HS-5 (cell line): Measurements from ENCODE around the gene DGKB.

Source experiments
- DNase-seq: peaks from one replicate; pipeline ENCODE4 v3.0.0-alpha.2; 2012; ENCODE audit warnings: low read depth

DGKB gene

DNA sequence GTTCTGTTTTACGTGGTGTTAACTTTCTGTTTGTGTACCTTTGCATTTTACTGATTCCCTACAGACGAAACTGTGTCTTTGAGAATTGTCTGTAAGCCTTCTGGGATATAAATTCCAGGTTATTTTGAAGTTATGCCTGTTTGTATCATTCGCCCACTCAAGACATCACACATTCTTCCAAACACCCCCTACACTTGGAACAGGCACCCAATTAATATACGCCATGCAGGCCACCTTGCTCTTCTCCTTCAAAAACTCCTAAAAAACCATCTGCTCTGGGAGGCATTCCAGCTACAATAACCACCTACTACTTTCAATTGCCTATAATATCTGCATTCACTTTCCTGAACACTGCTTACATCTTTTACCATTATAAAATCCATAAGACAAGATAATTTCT is 453.3 kb downstream of the DGKB start:
- no peak for DNase-seq

GRCh38 chr7:14446829-14447228 is 455.7 kb downstream of the DGKB start:
- DNase-seq = no peak

DNA sequence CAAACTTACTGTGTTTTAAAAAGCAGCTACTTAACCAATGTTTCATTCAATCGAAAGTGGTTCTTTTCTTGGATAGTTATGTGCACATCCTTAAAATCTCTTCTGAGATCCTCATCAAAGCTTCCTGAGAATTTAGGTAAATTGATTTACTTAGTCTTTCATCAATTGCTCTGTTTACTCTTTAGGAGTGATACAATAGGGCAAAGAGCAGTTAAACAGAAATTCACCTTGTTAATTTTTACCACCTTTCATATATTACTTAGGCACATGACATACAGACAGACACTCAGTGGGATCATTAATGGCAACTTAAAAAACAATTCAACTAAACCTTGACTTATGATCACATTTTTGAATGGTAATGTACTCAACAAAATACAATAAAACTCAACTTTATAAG is 456.3 kb downstream of the DGKB start:
- DNase-seq = no peak

GRCh38 chr7:14438366-14438765 is 464.2 kb downstream of the DGKB start:
- DNase-seq = no peak

- DNase-seq = no peak
Observed at GRCh38 chr7:14436878-14437277, 465.7 kb downstream of the DGKB start.

- no peak for DNase-seq
Observed at GRCh38 chr7:14432924-14433323, 469.6 kb downstream of the DGKB start.

DNA sequence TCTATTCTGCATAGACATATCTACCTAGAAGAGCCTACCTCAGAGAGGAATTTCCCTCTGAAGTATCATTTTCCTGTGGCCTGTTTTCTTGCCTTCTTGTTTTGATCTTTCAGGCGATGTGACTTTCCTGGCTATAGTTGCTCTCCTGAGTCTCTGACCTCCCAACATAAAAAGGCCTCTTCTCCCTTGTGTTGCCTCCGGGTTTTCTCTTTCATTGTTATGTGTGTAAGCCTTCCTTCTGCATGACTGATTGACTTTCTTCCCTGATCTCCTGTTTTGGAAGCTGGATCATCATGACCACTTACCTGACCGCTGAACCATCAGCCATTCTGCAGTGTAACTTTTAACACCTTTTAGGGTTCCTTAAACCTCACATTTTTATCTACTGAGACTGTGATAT is 471.6 kb downstream of the DGKB start:
- DNase-seq = no peak

DNA sequence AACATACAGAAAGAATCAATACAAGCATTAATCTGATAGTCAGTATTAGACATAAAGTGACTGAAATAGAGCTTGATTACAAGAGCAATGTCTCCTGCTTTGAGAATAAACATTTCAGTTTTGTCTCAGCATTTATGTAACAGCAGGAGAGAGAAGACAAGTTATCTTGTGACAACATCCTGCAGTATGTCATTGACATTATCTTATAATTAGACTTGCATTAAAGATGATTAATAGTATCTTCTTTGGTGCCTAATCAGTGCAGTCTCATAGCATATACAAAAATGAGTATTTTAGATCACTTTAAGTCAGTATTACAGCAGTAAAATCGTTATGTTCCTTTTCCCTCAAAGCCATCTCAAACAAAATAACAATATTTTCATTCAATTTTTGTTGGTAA is 477.0 kb downstream of the DGKB start:
- DNase-seq = no peak

DNA sequence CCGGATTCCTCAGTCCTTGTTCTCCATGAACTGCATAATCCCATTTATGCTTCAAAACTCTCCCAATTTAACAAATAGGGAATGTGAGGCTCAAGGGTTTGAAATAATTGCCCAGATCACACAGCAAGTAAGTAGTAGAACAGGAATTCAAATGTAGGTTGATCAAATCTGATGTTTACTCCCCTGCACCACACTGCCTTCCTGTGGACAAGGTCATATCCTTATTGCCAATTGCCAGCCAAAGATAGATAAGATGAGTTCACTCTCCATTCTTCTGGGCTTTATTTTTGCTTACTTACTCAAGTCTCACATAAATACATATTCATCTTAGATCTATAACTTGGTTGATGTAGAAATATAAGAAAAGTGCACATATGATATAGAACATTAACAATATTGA is 477.9 kb downstream of the DGKB start:
- no peak for DNase-seq

DNA sequence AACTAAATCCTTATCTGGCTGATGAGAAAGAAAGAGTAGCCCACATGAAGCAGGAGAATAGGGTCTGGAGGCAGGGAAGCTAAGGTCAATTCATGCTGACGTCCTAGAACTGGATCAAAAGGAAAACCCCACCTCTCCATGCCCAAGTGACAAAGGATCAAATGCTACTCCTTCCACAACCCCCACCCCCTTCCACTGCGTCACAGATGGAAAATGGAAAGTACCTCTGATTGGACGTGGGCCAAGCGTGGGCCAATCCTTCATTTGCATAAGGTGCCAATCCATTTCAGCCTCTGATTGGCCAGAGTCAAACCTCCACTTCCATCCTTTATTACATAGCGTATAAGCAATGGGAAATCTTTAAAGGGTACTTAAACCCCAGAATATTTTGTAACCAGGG is 481.8 kb downstream of the DGKB start:
- DNase-seq = no peak

DNA sequence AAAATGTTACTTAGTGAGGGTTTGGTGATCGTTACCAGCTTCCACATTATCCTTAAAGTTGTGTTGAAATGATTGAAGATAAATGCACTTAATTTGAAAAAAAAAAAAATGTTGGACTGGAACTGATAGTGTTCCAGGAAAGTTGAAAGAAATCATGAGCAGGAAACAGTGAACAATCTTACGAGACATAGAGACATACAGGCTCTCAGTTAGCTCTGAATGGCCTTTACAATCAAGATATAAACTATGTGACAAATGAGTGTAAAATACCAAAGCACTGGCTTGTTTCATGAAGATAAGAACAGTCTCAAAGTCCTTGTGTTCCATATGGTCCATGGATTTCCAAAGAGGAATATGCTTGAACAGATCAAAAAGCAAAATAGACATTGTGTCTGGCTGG is 483.0 kb downstream of the DGKB start:
- no peak for DNase-seq

DNA sequence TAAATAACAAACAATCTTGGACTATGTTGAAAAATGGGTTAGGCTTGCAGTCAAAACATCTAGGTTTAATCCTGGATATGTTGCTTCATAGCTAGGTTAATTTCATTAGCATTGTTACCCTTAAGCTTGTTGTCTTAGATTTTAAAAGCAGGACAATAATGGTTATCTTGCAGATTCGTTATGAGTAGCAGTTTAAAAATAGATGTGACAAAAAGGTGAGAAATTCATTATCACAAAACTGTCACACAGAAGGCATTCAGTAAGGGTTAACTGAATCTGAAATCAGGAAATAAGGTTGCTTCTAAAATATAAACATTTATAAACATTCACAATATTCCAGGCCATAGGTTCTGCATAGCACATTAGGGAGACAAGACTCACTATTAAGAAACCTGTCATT is 483.9 kb downstream of the DGKB start:
- DNase-seq = no peak

DNA sequence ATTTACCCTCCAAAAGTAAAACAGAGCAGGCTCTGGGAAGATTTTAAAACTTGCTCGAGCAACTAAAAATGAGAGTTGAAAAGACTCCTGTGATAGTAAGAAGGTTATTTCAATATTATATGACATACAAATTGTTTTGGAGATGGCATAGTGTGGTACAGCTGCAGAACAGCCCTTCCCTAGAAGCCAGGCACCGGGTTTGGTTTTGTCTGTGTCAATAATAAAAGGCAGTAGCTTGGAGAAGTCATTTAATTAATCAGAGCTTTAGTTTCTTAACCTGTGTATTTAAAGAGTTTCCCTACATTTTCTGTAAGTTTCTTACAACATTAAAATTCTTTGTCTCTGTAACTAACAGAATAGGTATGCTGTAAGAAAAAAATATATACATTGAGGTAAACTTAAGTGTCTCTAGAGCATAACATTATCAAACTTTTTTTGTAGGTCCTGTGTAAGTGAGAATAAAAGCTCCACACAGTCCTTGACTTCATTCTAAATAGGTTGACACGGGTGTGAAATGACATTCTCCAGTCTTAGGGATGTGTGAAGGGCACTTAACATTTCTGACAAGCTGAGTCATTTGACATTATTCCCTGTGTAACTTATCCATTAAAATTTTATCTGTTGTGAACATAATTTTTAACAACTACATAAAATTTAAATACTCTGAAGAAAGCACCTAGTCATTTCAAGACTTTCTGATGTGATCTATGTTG is 488.1 kb downstream of the DGKB start:
- no peak for DNase-seq

DNA sequence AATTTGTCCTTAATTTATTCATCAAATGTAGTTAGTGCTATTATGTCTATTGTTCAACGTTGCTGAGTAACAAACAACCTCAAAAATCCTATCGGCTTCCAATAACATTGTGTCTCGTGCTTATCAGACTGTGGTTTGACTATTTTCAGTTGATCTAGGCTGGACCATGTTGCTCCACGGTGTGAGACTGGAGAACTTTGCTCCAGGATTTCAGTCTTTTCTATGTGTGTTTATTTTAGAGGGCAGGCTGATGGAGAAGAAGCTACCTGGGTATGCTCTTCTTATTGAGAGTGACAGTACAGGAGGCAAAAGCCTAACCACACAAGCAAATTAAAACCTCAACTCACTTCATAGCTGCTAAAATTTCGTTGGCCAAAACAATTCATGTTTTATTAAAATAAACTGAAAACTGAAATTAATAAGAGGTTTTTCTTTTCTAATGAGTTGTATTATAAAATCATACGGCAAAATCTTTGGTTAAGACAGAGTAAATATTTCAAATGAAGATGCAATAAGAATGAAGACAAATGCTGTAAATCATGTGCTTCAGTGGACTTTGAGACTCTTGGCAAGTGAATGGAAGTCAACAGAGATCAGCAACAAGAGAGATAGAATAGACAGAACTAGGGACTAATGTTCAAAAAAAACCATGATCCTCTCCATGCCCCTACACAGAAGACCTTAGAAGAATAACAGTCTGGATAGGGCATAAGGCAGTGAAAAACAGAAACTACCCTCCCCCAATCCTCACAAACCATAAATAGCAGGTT is 495.1 kb downstream of the DGKB start:
- DNase-seq = no peak

GRCh38 chr7:14403587-14403986 is 499.0 kb downstream of the DGKB start:
- no peak for DNase-seq

- DNase-seq = no peak
Observed at GRCh38 chr7:14400271-14400670, 502.3 kb downstream of the DGKB start.

DNA sequence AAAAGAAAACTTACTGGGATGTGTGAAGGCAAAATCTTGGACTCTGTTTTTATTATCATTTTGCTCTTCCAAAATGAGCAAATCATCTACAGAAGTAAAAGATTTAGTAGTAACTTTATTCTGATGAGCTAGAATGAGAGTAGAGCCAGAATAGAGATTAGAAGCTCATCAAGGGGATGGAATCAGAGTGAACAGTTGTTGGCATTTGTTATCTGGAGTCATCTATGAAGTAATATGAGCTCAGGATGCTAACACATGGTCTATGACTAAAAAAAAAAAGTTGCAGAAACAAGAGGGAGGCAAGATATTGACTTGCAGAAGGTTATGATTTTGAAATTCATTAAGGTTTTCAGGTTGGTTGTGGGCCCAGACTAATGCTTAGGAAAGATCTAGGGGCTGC is 504.0 kb downstream of the DGKB start:
- no peak for DNase-seq

DNA sequence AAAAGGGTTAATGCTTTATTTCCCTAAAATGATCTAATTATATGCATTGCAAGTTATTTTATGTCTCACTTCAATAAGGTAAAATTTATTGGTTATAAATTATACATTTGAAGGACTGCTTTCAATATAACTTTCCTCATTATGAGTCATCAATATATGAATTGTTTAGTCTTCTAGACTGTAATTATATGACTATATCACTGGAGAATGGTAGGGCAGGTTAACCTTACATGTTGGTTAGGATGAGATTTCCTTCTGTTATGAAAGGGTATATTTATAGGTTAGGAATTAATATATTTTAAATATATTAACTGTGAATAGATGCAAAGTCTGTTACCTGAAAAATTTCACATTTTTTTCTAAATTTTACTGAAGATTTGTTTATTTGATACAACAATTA is 506.7 kb downstream of the DGKB start:
- DNase-seq = no peak

- no peak for DNase-seq
Observed at GRCh38 chr7:14394786-14395185, 507.8 kb downstream of the DGKB start.

DNA sequence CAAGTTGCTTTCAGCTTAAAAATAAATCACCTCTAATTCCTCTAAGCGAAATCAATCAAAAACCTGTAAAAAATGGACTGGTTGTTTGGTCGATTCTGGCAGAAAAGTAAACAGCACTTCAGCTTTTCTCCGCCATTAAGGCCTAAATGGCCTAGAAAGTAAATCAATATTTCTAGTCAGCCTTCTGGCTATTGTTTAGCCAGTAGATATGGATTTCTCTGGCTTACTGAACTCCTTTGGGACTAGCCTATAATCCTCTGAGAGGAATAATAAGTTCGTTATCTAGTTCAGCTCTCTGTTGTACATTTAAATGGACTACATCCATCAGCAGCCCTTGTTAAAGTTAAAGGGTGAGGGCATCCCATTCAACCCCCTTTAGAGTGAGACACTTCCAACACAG is 513.0 kb downstream of the DGKB start:
- DNase-seq = no peak

DNA sequence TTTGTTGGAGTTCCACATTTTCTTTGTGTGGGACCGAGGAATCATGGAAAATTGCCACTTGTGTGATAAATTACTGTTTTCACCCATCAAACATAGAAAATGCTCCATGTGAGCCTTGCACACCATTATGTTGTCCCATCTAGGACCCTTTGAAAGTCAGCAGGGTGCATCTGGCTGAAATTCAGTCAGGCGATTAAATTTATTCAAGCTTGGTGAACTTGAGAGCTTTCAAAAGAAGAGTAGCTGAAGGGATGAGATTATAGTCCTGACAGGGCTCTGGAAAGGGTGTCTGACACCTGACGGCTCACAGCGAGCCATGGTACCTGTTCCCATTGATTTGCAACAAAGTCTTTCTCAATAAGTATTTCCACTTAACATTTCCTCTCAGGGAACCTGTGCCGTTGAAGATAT is 513.4 kb downstream of the DGKB start:
- no peak for DNase-seq

GRCh38 chr7:14385074-14385473 is 517.5 kb downstream of the DGKB start:
- no peak for DNase-seq

DNA sequence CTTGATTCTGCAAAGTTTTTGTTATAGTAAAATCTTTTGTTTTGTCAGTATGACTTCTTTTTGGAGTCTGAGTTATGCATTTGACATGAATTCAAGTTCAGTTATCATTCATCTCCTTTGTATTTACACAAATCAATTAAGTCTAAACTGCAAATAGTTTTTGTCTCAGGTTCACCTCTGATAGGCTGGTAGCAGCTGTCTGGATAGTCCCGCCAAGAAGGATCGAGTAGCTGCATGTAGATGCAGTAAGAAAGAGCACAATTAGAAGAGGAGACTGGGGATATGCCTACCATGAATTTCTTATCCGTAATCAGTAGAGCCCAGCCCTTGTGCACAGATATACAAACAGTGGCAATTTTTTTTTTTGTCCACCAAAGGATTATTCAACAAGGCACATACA is 520.6 kb downstream of the DGKB start:
- no peak for DNase-seq

DNA sequence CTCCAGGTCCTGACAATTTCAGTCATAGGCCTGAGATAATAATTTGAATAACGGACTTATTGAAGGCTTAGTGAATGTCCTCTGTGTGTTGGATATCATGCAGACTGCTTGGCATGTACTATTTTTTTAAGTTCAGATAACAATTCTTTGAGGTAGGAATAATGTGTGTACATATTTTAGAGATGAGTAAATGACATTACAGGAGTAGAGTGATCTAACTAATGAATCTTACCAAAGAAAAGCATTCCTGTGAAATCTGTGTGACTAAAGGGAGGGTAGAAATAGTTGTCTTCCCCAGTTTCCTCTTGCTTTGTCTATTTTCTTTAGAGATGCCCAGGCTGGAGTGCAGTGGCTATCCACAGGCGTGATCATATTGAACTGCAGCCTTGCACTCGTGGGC is 521.2 kb downstream of the DGKB start:
- peak; percentile 72 for DNase-seq
